ENCODE data around the gene FAM163A. TPM values are rescaled to one million over a fixed set of nuclear protein-coding genes. Genes with fewer than 3 reads are reported as not detected.

FAM163A gene
- total and polyA plus RNA-seq, 7 donors = 0.36 to 2.4 (median 1.2) TPM; not detected in 1

DNA sequence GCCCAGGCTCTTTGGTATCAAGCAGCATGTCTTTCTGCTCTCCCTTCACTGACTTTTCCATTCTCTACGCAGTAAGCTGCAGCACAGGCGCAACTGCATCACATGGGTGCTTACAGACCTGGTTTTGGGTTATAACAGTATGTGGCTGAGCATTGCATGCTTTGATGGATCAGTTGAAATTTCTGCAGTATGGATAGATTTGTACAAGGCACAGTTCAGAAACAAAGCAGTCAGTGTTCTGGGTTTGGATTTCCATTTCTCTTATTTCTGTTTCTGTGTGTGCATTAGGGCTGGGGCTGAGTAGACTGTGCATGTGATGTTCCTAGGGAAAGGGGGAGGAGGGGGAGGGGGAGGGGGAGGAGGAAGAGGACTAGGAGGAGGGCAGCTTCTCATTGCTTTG is 4.5 kb downstream of the FAM163A start:
- H3K9me3 ChIP-seq = no peaks in the 10 kb centered on the region
- 91 to 92% methylated on average over 2 of the region's 2 CpGs for WGBS, 2 donors
- no peak for DNase-seq
- no peak overlapping the region for H3K27ac ChIP-seq
- H3K36me3 ChIP-seq = no peaks in the 10 kb centered on the region
- intact Hi-C loops (cut with DNase I) = loop anchor here (5.0 kb wide), 1 partner anchor 60 kb away; no protein-coding TSS in a partner anchor
- H3K4me1 ChIP-seq = peaks cover 0 to 24% (median 16%) of the 10 kb centered on the region in 4 donors
- TF ChIP-seq, protein P1, sequence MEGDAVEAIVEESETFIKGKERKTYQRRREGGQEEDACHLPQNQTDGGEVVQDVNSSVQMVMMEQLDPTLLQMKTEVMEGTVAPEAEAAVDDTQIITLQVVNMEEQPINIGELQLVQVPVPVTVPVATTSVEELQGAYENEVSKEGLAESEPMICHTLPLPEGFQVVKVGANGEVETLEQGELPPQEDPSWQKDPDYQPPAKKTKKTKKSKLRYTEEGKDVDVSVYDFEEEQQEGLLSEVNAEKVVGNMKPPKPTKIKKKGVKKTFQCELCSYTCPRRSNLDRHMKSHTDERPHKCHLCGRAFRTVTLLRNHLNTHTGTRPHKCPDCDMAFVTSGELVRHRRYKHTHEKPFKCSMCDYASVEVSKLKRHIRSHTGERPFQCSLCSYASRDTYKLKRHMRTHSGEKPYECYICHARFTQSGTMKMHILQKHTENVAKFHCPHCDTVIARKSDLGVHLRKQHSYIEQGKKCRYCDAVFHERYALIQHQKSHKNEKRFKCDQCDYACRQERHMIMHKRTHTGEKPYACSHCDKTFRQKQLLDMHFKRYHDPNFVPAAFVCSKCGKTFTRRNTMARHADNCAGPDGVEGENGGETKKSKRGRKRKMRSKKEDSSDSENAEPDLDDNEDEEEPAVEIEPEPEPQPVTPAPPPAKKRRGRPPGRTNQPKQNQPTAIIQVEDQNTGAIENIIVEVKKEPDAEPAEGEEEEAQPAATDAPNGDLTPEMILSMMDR (IDR thresholded peaks at IDR 0.05) = no peak
- TF ChIP-seq POLR2A (IDR thresholded peaks at IDR 0.05) (no peak), EP300 (IDR thresholded peaks at IDR 0.05) (no peak), POLR2AphosphoS5 (IDR thresholded peaks at IDR 0.05) (no peak)
- H3K4me3 ChIP-seq = no peak overlapping the region
- H3K27me3 ChIP-seq = peaks cover 8 to 27% (median 20%) of the 10 kb centered on the region in 3 donors

DNA sequence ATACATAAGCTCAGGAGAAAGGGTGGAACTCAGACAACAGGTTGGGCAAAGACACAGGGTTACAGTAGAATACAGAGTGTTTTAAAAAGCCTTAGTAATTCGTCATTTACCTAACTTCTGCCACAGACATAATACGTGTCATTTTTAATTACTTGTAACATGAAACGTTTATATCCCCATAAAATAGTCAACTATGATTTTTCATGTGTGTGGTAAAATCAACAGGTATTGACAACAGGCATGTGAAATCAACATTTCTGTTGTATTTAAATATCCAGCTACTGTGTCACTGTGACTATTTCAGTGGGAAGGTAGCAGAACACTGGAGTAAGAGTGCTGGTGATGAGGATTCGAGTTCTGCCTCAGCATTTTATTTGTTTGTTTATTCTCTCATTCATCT is 5.7 kb downstream of the FAM163A start:
- H3K4me1 ChIP-seq = peaks cover 0 to 20% (median 10%) of the 10 kb centered on the region in 4 donors
- H3K36me3 ChIP-seq = no peaks in the 10 kb centered on the region
- TF ChIP-seq POLR2A (IDR thresholded peaks at IDR 0.05) (no peak), EP300 (IDR thresholded peaks at IDR 0.05) (no peak), POLR2AphosphoS5 (IDR thresholded peaks at IDR 0.05) (no peak)
- TF ChIP-seq, protein P1 (IDR thresholded peaks at IDR 0.05) = no peak
- H3K27ac ChIP-seq = no peak overlapping the region
- H3K4me3 ChIP-seq = no peak overlapping the region
- no peaks in the 10 kb centered on the region for H3K9me3 ChIP-seq
- no peak for DNase-seq
- 42 to 69% methylated on average over 4 of the region's 4 CpGs for WGBS, 2 donors
- intact Hi-C loops (cut with DNase I) = loop anchor here (5.0 kb wide), 1 partner anchor 59 kb away; no protein-coding TSS in a partner anchor
- peaks cover 4 to 15% (median 9%) of the 10 kb centered on the region in 3 donors for H3K27me3 ChIP-seq

DNA sequence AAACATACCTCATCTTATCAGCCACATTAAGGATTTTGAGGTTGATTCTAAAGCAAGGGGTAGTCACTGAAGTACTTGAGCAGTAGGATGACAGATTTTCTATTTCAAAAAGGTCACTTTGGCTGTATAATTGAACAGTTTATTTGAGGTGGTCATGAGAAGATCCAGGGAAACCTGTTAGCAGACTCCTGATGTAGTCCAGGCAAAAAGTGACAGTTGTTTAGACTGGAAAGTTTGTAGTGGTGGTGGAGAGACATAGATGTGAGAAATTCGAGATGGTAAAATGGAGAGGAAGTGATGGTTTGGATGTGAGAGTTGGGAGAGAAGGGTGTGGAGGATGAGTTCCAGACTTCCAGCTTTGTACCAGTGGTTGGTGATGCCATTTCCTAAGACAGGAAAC is 7.5 kb downstream of the FAM163A start:
- H3K36me3 ChIP-seq = no peaks in the 10 kb centered on the region
- intact Hi-C loops (cut with DNase I) = no loop called here
- WGBS, 2 donors = 55 to 56% methylated on average over 1 of the region's 1 CpG
- peak overlapping the region in 1 of 4 donors; percentile 5 for H3K27ac ChIP-seq
- no peak for DNase-seq
- peaks cover 0 to 26% (median 17%) of the 10 kb centered on the region in 4 donors for H3K4me1 ChIP-seq
- TF ChIP-seq, protein P1 (IDR thresholded peaks at IDR 0.05) = no peak
- peak in 3 of 4 donors; percentile 41 to 80 (median 64) for TF ChIP-seq POLR2AphosphoS5 (IDR thresholded peaks at IDR 0.05)
- no peaks in the 10 kb centered on the region for H3K9me3 ChIP-seq
- H3K27me3 ChIP-seq = no peaks in the 10 kb centered on the region
- no peak overlapping the region for H3K4me3 ChIP-seq

DNA sequence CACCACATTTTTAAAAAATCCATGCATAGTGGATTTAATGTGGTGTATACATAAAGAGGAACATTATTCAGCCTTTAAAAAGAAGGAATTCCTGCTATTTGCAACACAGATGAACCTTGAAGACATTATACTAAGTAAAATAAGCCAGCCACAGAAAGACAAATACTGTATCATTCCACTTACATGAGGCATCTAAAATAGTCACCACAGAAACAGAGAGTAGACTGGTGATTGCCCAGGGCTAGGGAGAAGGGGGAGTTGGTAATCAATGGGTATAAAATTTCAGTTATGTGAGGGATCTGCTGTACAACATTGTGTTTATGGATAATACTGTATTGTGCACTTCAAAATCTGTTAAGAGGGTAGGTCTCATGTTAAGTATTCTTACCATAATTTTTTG is 10.0 kb downstream of the FAM163A start:
- no peak overlapping the region for H3K4me3 ChIP-seq
- H3K27ac ChIP-seq = peak overlapping the region in 2 of 4 donors; percentile 59 to 76
- peaks cover 0 to 26% (median 17%) of the 10 kb centered on the region in 4 donors for H3K4me1 ChIP-seq
- no peaks in the 10 kb centered on the region for H3K27me3 ChIP-seq
- no peak for DNase-seq
- TF ChIP-seq EP300 (IDR thresholded peaks at IDR 0.05) (no peak), POLR2A (IDR thresholded peaks at IDR 0.05) (no peak), POLR2AphosphoS5 (IDR thresholded peaks at IDR 0.05) (no peak)
- TF ChIP-seq, protein P1 (IDR thresholded peaks at IDR 0.05) = no peak
- H3K36me3 ChIP-seq = no peaks in the 10 kb centered on the region
- H3K9me3 ChIP-seq = no peaks in the 10 kb centered on the region
- intact Hi-C loops (cut with DNase I) = no loop called here

DNA sequence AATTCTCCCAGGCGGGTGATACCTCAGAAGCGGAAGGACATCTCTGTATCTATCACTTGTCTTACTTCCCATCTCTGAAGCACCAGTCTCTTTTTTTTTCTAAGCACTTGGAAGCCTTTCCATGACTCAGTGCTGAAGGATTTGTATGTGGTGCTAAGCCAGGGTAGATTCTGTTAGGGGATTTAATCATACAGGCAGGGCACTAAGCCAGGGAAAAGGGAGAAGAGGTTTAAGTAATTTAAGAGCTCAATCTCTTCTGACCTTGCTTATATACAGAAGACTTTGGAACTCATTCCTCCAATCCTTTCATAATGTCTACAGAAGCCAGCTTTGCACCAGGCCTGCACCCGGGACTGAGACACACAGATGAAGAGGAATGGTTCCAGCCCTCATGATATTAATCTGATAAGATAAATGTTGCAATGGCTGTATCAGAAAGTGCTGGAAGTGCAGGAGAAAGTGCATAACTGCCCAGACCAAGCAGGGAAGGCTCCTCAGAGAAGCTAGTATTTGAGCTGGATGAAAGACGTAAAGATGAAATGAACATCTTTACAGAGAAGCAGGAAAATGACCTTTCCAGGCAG is 11.0 kb downstream of the FAM163A start:
- H3K4me1 ChIP-seq = peaks cover 0 to 26% (median 17%) of the 10 kb centered on the region in 4 donors
- H3K27ac ChIP-seq = peak overlapping the region in 3 of 4 donors; percentile 31 to 76 (median 59)
- 79 to 81% methylated on average over 4 of the region's 4 CpGs for WGBS, 2 donors
- no peak for DNase-seq
- TF ChIP-seq POLR2A (IDR thresholded peaks at IDR 0.05) (no peak), POLR2AphosphoS5 (IDR thresholded peaks at IDR 0.05) (peak in 1 of 4 donors; percentile 10)
- intact Hi-C loops (cut with DNase I) = no loop called here
- no peaks in the 10 kb centered on the region for H3K9me3 ChIP-seq
- H3K27me3 ChIP-seq = no peaks in the 10 kb centered on the region
- H3K36me3 ChIP-seq = no peaks in the 10 kb centered on the region
- no peak overlapping the region for H3K4me3 ChIP-seq
